Measurements from ENCODE around the gene ARF3. TPM values are rescaled to one million over a fixed set of nuclear protein-coding genes. Genes with fewer than 3 reads are reported as not detected.

The ARF3 gene
- total and polyA plus RNA-seq, 2 donors (not counting 1 experiment from before 2014, with no cell fraction given), result 31.7 to 77.5 TPM

GRCh38 chr12:48999371-49000131, 42.3 kb upstream of the ARF3 start, which contains the start of gene DDN:
Gene DDN (minus strand): TSS chr12:48999375. CDS start chr12:48999287, 88 bp downstream.
- H3K79me2 ChIP-seq (ENCODE audit: control insufficient read depth, insufficient read depth, low read length), result no peaks in the 10 kb centered on the region
- peak; percentile 22 for ATAC-seq (ENCODE audit: low read depth)
- H3K27me3 Mint-ChIP-seq, result peaks cover 25% of the 10 kb centered on the region
- no peak within 1 kb of the TSS for H3K27ac ChIP-seq (ENCODE audit: low read length in 2 of 2)
- 4% methylated on average over 26 of the region's 30 CpGs for WGBS (ENCODE audit: insufficient coverage)
- CTCF ChIA-PET, result interaction anchor here (1.6 to 6.7 kb wide), 2 partner anchors 15 to 44 kb away, joined by 4 to 61 read pairs; partner anchors contain the start of gene PRKAG1
- peaks cover 10% of the 10 kb centered on the region for H4K20me1 ChIP-seq (ENCODE audit: control insufficient read depth, insufficient read depth, low read length, poor library complexity, severe bottlenecking)
- POLR2A ChIA-PET, result interaction anchor here (0.6 to 1.9 kb wide), 5 partner anchors 17 to 345 kb away, joined by 3 to 9 read pairs (median 4); no protein-coding TSS in a partner anchor
- peaks cover 39 to 44% of the 10 kb centered on the region in 2 donors for H3K4me1 ChIP-seq (ENCODE audit: control insufficient read depth in 2 of 2, insufficient read depth in 2 of 2, low read length in 2 of 2)
- peaks cover 44% of the 10 kb centered on the region for H3K4me1 Mint-ChIP-seq
- peak within 1 kb of the TSS; percentile 78 for H2AFZ ChIP-seq (ENCODE audit: insufficient read depth, low read depth, low read length, poor library complexity, severe bottlenecking)
- peak within 1 kb of the TSS; percentile 72 for H3K9ac ChIP-seq (ENCODE audit: low read length)
- H3K9me3 Mint-ChIP-seq (ENCODE audit: insufficient read depth), result no peaks in the 10 kb centered on the region
- H3K27ac Mint-ChIP-seq, result peak within 1 kb of the TSS; percentile 37
- peaks cover 0 to 30% of the 10 kb centered on the region in 2 experiments for H3K36me3 ChIP-seq (replicated peaks in 1 of 2; ENCODE audit: control extremely low read depth in 1 of 2, control insufficient read depth in 1 of 2, extremely low read depth in 1 of 2, insufficient read depth in 2 of 2, low read length in 1 of 2)
- H3K27me3 ChIP-seq (replicated peaks in 1 of 4; ENCODE audit: control extremely low read depth in 1 of 4, control insufficient read depth in 3 of 4, insufficient read depth in 4 of 4, low read length in 3 of 4), result peaks cover 0 to 60% (median 19%) of the 10 kb centered on the region in 4 experiments
- H3K4me3 Mint-ChIP-seq, result peak within 1 kb of the TSS; percentile 89
- TF ChIP-seq, protein P1, sequence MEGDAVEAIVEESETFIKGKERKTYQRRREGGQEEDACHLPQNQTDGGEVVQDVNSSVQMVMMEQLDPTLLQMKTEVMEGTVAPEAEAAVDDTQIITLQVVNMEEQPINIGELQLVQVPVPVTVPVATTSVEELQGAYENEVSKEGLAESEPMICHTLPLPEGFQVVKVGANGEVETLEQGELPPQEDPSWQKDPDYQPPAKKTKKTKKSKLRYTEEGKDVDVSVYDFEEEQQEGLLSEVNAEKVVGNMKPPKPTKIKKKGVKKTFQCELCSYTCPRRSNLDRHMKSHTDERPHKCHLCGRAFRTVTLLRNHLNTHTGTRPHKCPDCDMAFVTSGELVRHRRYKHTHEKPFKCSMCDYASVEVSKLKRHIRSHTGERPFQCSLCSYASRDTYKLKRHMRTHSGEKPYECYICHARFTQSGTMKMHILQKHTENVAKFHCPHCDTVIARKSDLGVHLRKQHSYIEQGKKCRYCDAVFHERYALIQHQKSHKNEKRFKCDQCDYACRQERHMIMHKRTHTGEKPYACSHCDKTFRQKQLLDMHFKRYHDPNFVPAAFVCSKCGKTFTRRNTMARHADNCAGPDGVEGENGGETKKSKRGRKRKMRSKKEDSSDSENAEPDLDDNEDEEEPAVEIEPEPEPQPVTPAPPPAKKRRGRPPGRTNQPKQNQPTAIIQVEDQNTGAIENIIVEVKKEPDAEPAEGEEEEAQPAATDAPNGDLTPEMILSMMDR (IDR thresholded peaks at IDR 0.05), result no peak
- no peak for TF ChIP-seq EZH2 (IDR thresholded peaks at IDR 0.05; ENCODE audit: borderline replicate concordance, insufficient read depth, low read depth, low read length, poor library complexity, severe bottlenecking)
- peak; percentile 72 for DNase-seq
- peaks cover 0 to 4% (median 0%) of the 10 kb centered on the region in 3 donors for H3K9me3 ChIP-seq (ENCODE audit: control extremely low read depth in 1 of 3, control insufficient read depth in 2 of 3, insufficient read depth in 1 of 3, low read length in 2 of 3)
- peak within 1 kb of the TSS in 4 of 5 experiments; percentile 27 to 71 (median 60) for H3K4me3 ChIP-seq (ENCODE audit: control extremely low read depth in 1 of 5, extremely low read depth in 1 of 5, insufficient read depth in 1 of 5, low read depth in 2 of 5, low read length in 4 of 5)
- intact Hi-C loops (cut with micrococcal nuclease), result loop anchor here (5.0 kb wide), 3 partner anchors 58 to 743 kb away; partner anchors contain the start of genes DDX23 and TMBIM6
- H3K4me2 ChIP-seq (replicated peaks; ENCODE audit: low read depth, low read length, poor library complexity, severe bottlenecking), result peak within 1 kb of the TSS; percentile 98
